ENCODE data around the gene RETN.

DNA sequence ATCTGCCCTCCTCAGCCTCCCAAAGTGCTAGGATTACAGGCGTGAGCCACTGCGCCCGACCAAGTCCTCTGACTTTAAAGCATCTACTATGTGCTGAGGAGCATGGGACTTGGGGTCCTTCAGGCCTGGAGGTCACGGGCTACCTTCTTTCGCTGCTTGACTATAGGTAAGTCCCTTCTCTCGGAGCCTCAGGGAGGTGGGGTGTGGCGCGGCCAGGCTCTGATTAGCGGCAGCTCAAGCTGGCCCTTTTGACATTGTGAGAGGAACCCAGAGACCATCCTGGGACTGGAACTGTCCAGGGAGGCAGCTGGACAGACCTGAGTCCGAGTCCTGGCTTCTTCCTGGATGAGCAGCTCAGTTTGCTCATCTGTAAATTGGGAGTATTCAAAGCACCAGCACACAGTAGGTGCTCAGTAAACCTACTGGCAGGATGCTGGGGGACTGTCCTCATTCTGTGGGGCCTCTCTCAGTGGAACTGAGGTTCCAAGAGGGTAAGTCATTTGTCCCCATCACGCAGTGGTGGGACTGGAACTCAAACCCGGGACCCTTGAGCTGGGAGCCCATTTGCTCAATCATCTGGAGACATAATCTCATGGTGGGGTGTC lies 32.3 kb downstream of the RETN start:
- TF ChIP-seq, protein P1, sequence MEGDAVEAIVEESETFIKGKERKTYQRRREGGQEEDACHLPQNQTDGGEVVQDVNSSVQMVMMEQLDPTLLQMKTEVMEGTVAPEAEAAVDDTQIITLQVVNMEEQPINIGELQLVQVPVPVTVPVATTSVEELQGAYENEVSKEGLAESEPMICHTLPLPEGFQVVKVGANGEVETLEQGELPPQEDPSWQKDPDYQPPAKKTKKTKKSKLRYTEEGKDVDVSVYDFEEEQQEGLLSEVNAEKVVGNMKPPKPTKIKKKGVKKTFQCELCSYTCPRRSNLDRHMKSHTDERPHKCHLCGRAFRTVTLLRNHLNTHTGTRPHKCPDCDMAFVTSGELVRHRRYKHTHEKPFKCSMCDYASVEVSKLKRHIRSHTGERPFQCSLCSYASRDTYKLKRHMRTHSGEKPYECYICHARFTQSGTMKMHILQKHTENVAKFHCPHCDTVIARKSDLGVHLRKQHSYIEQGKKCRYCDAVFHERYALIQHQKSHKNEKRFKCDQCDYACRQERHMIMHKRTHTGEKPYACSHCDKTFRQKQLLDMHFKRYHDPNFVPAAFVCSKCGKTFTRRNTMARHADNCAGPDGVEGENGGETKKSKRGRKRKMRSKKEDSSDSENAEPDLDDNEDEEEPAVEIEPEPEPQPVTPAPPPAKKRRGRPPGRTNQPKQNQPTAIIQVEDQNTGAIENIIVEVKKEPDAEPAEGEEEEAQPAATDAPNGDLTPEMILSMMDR (IDR thresholded peaks at IDR 0.05): no peak
- TF ChIP-seq POLR2A (IDR thresholded peaks at IDR 0.05): no peak
